GM12875 (cell line): ENCODE measurements around the gene VIPR1.

Experiments
- H3K4me3 ChIP-seq: one replicate; pipeline ENCODE4 v1.5.1; 2011; ENCODE audit warnings: low read depth, low read length, control low read depth
- TF ChIP-seq, protein P1 (sequence below): IDR thresholded peaks from 2 replicates; pipeline ENCODE4 v1.5.1; 2011; ENCODE audit warnings: low read depth, mild to moderate bottlenecking, control low read depth, inconsistent platforms, low read length, moderate library complexity, borderline replicate concordance; ENCODE audit not compliant: insufficient read depth

Gene VIPR1

GRCh38 chr3:42581400-42581708 is 78.9 kb downstream of the VIPR1 start:
- TF ChIP-seq, protein P1, sequence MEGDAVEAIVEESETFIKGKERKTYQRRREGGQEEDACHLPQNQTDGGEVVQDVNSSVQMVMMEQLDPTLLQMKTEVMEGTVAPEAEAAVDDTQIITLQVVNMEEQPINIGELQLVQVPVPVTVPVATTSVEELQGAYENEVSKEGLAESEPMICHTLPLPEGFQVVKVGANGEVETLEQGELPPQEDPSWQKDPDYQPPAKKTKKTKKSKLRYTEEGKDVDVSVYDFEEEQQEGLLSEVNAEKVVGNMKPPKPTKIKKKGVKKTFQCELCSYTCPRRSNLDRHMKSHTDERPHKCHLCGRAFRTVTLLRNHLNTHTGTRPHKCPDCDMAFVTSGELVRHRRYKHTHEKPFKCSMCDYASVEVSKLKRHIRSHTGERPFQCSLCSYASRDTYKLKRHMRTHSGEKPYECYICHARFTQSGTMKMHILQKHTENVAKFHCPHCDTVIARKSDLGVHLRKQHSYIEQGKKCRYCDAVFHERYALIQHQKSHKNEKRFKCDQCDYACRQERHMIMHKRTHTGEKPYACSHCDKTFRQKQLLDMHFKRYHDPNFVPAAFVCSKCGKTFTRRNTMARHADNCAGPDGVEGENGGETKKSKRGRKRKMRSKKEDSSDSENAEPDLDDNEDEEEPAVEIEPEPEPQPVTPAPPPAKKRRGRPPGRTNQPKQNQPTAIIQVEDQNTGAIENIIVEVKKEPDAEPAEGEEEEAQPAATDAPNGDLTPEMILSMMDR, result no peak
- peak overlapping the region; percentile 80 for H3K4me3 ChIP-seq

GRCh38 chr3:42581709-42582473 is 79.4 kb downstream of the VIPR1 start, which contains the start of gene SEC22C:
SEC22C (minus strand) TSS chr3:42581967; CDS start chr3:42569046, 12,921 bp downstream.
- peak within 1 kb of the TSS; percentile 80 for H3K4me3 ChIP-seq
- TF ChIP-seq, protein P1, result peak; percentile 34; the same call in 1 of the 2 replicates

DNA sequence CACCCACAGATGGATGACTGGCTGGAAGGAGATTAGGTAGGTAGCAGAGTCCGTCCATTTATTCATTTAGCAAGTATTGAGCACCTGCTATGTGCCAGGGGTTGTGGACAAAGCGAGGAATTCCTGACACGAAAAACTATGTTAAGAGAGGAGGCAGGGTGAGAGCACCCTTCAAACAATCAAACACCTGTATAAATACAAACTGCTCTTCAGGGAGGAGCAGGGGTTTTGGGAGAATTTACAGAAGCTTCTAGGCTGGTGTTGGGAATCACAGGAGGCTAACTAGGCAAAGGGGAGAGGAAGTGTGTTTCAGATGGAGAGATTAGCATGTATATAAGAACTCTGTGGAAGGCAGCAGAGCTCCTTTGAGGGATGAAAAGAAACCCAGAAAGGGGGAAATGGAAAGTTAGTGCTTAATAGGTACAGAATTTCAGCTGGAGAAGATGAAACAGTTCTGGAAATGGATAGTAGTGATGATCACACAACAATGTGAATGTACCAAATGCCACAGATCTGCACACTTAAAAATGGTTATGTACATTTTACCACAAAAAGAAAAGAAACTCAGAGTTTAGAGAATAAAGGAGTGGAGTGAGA is 80.1 kb downstream of the VIPR1 start:
- TF ChIP-seq, protein P1, result no peak
- peak overlapping the region; percentile 80 for H3K4me3 ChIP-seq
